GM21723 (cell line): Measurements from ENCODE around the gene ABCC8.

Experiments used
- ATAC-seq: cut with Tn5 transposase; IDR thresholded peaks from one replicate; pipeline ENCODE4 v1.9.1; 2021; ENCODE audit warnings: mild to moderate bottlenecking, moderate library complexity; ENCODE audit not compliant: unreplicated experiment

ABCC8 gene

GRCh38 chr11:17473071-17473744 lies 3.4 kb downstream of the ABCC8 start:
- no peak for ATAC-seq

- ATAC-seq: no peak
Measured at GRCh38 chr11:17472467-17472866, 4.2 kb downstream of the ABCC8 start.

- ATAC-seq: no peak
Measured at GRCh38 chr11:17471501-17471900, 5.1 kb downstream of the ABCC8 start.

GRCh38 chr11:17469998-17470397 lies 6.6 kb downstream of the ABCC8 start:
- no peak for ATAC-seq

GRCh38 chr11:17468122-17468521 lies 8.5 kb downstream of the ABCC8 start:
- no peak for ATAC-seq

- no peak for ATAC-seq
Measured at GRCh38 chr11:17463546-17464174, 13.0 kb downstream of the ABCC8 start.

GRCh38 chr11:17462940-17463339 lies 13.7 kb downstream of the ABCC8 start:
- no peak for ATAC-seq

GRCh38 chr11:17460406-17460805 lies 16.2 kb downstream of the ABCC8 start:
- no peak for ATAC-seq

- no peak for ATAC-seq
Measured at GRCh38 chr11:17459236-17459896, 17.3 kb downstream of the ABCC8 start.

- no peak for ATAC-seq
Measured at GRCh38 chr11:17458268-17458667, 18.4 kb downstream of the ABCC8 start.

- no peak for ATAC-seq
Measured at GRCh38 chr11:17457396-17458173, 19.1 kb downstream of the ABCC8 start.

GRCh38 chr11:17452668-17453067 lies 24.0 kb downstream of the ABCC8 start:
- ATAC-seq: no peak

- no peak for ATAC-seq
Measured at GRCh38 chr11:17449158-17449557, 27.5 kb downstream of the ABCC8 start.

- no peak for ATAC-seq
Measured at GRCh38 chr11:17446482-17446881, 30.2 kb downstream of the ABCC8 start.

- no peak for ATAC-seq
Measured at GRCh38 chr11:17445240-17445795, 31.3 kb downstream of the ABCC8 start.

GRCh38 chr11:17443926-17444690 lies 32.5 kb downstream of the ABCC8 start:
- ATAC-seq: no peak

- no peak for ATAC-seq
Measured at GRCh38 chr11:17443423-17443822, 33.2 kb downstream of the ABCC8 start.

- ATAC-seq: no peak
Measured at GRCh38 chr11:17443000-17443399, 33.6 kb downstream of the ABCC8 start.

GRCh38 chr11:17439316-17439782 lies 37.3 kb downstream of the ABCC8 start:
- ATAC-seq: no peak

GRCh38 chr11:17437366-17437765 lies 39.3 kb downstream of the ABCC8 start:
- no peak for ATAC-seq
